Activated T-cell treated with anti-CD3 and anti-CD28 coated beads for 48 hours (primary cell): Measurements from ENCODE around the gene VANGL1.

ENCODE experiments used
- DNase-seq: peaks from one replicate; pipeline ENCODE4 v3.0.0-alpha.2; 2020; ENCODE audit warnings: low read depth

The VANGL1 gene

DNA sequence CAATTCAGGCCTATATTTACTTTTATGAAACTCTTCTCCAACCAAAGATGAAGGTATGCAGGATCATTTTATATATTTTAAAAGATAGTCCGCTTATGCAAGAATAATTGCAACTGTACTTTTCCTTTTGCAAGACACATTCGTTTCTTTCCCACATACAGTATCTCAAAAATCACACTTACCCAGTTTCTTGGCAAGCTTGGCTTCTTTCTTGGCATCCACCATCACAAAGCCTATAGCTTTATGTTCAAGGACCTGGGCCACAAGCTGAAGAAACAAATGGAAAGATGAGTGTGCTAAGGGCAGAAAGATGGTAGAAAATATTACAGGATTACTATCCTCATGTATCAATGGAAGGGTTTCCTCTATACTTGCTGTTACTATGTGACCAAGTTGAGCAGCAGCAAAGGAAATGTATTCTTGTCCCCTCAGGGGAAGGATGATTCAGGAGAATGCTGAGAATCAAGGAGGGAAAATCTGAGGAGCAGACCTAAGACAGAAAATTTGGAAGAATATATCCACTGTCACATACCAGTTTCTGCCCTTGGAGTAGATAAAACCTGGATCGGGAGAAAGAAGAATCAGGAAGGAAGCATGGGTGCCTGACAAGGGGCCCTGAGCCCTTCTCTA lies 103.0 kb downstream of the VANGL1 start:
- DNase-seq, result no peak

DNA sequence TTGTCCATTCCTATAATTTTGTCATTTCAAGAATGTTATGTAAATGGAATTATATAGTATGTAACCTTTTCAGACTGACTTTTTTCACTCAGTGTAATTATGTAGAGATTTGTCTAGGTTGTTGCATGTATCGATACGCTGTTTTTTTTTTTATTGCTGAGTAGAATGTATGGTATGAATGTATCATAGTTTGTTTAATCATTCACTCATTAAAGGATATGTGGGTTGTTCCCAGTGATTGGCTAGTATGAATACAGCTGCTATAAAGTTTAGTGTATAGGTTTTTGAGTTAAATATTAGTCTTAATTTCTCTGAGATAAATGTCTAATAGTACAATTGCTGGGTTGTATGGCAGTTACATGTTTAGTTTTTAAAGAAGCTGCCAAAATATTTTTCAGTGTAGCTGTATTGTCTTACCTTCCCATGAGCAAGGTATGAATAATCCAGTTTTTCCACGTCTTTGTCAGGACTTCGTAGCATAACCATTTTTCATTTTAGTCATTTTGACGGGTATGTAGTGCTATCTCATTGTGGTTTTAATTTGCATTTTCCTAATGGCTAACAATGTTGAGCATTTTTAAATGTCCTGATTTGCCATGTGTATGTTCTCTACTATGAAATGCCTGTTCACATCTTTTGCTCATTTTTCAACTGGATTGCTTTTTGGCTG lies 104.4 kb downstream of the VANGL1 start:
- no peak for DNase-seq
